H1 (cell line): ENCODE data around the gene MAP2K5. TPM values are rescaled to one million over a fixed set of nuclear protein-coding genes. Genes with fewer than 3 reads are reported as not detected.

Source experiments
- CTCF ChIP-seq, 3 experiments: IDR thresholded peaks; 1 replicate in 2 of 3; 2 replicates in 1 of 3; pipeline versions ENCODE4 v1.5.1 to v1.6.1; 2011; ENCODE audit warnings: low read length in 3 of 3, mild to moderate bottlenecking in 3 of 3, inconsistent platforms in 2 of 3, low read depth in 1 of 3, moderate library complexity in 1 of 3; ENCODE audit not compliant: insufficient read depth in 1 of 3; ENCODE audit errors: control extremely low read depth in 1 of 3
- E2F6 ChIP-seq: IDR thresholded peaks from 2 replicates; pipeline ENCODE4 v1.6.1; 2012; ENCODE audit warnings: inconsistent platforms
- polyA plus RNA-seq, 7 experiments: library from polyadenylated mRNA; depleted of rRNA in 3 of 7; stranded (reverse) in 5 of 7; unstranded in 2 of 7; fragments of >200 nt in 5 of 7; fragments of 200-250 nt in 2 of 7; gene quantifications; 1 replicate in 5 of 7; 2 replicates in 1 of 7; 4 replicates in 1 of 7; pipeline versions ENCODE4 v1.2.1 to v1.2.3, GENCODE V29; 2011 to 2013; ENCODE audit warnings: missing spikeins in 2 of 7, mixed read lengths in 2 of 7
- total RNA-seq: library from RNA; stranded (reverse); fragmentation: NEBNext Ultra II Directional; extraction: Animal tissue kit (Norgen Biotek cat#: 25700); gene quantifications from 2 replicates; pipeline ENCODE4 v1.2.1, GENCODE V29; 2021

Gene MAP2K5
- total and polyA plus RNA-seq, 2 of the 8 experiments (the other 6 are each of a cell fraction or from before 2014, with no cell fraction given) = 4.4 to 15.8 TPM

- no peak for TF ChIP-seq CTCF (IDR thresholded peaks at IDR 0.05; ENCODE audit: control extremely low read depth in 1 of 3, insufficient read depth in 1 of 3, low read depth in 1 of 3, low read length in 3 of 3)
- TF ChIP-seq E2F6 = no peak
- TF ChIP-seq, all 59 proteins: peak for 0
Observed at GRCh38 chr15:67646847-67647246, 104.3 kb downstream of the MAP2K5 start (continued).
